K562 (cell line): ENCODE data around the gene SPRED2. TPM values are rescaled to one million over a fixed set of nuclear protein-coding genes. Genes with fewer than 3 reads are reported as not detected.
A peak's percentile ranks its signal among the peaks of the same experiment; 100 is the strongest.

Source experiments
- ARHGAP35 ChIP-seq: fragments of 450-650 bp; IDR thresholded peaks from 2 replicates; pipeline ENCODE4 v1.6.1; 2018; ENCODE audit not compliant: partially characterized antibody
- ARID1B ChIP-seq: fragments of 450-650 bp; IDR thresholded peaks from 2 replicates; pipeline ENCODE4 v1.6.1; 2016; ENCODE audit warnings: antibody characterized with exemption, mild to moderate bottlenecking, inconsistent platforms
- ATF1 ChIP-seq, 2 experiments: fragments of 450-650 bp in 1 of 2; IDR thresholded peaks; 2 replicates each; pipeline ENCODE4 v1.6.1; 2016; ENCODE audit warnings: missing compliant biosample characterization in 1 of 2, missing genetic modification characterization in 1 of 2
- ETS1 ChIP-seq: conservative IDR thresholded peaks from 2 replicates; pipeline ENCODE4 v1.6.1; 2011; ENCODE audit warnings: low read depth, mild to moderate bottlenecking, low read length; ENCODE audit not compliant: control insufficient read depth
- FOXA1 ChIP-seq: fragments of 450-650 bp; IDR thresholded peaks from 2 replicates; pipeline ENCODE4 v1.6.1; 2016; ENCODE audit warnings: mild to moderate bottlenecking, borderline replicate concordance
- FOXP1 ChIP-seq: sonication (generic); formaldehyde crosslinking; IDR thresholded peaks from 2 replicates; pipeline ENCODE4 v1.8.0; 2022; ENCODE audit warnings: mild to moderate bottlenecking, missing genetic modification reagents
- GTF2B ChIP-seq: IDR thresholded peaks from 2 replicates; pipeline ENCODE4 v1.6.1; 2011; ENCODE audit not compliant: insufficient read length; ENCODE audit errors: extremely low read depth
- KDM4B ChIP-seq, 2 experiments: fragments of 450-650 bp in 1 of 2; sonication (generic) in 1 of 2; IDR thresholded peaks; 2 replicates each; pipeline ENCODE4 v1.6.1; 2016 to 2017; ENCODE audit warnings: borderline replicate concordance in 2 of 2, antibody characterized with exemption in 1 of 2, low read depth in 1 of 2, mild to moderate bottlenecking in 1 of 2
- LEF1 ChIP-seq: fragments of 450-650 bp; IDR thresholded peaks from 2 replicates; pipeline ENCODE4 v1.6.1; 2016; ENCODE audit warnings: mild to moderate bottlenecking
- MTA1 ChIP-seq: fragments of 450-650 bp; IDR thresholded peaks from 2 replicates; pipeline ENCODE4 v1.6.1; 2017; ENCODE audit warnings: borderline replicate concordance
- PHB2 ChIP-seq: fragments of 450-650 bp; IDR thresholded peaks from 2 replicates; pipeline ENCODE4 v1.6.1; 2017; ENCODE audit warnings: low read depth
- PHF21A ChIP-seq: fragments of 450-650 bp; IDR thresholded peaks from 2 replicates; pipeline ENCODE4 v1.6.1; 2017; ENCODE audit warnings: low read depth, borderline replicate concordance
- POLR2AphosphoS5 ChIP-seq: IDR thresholded peaks from 2 replicates; pipeline ENCODE4 v1.6.1; 2011; ENCODE audit warnings: mild to moderate bottlenecking, low read depth, low read length, moderate library complexity; ENCODE audit not compliant: control insufficient read depth, insufficient read depth
- RB1 ChIP-seq: fragments of 450-650 bp; IDR thresholded peaks from 2 replicates; pipeline ENCODE4 v1.6.1; 2017; ENCODE audit warnings: low read depth, mild to moderate bottlenecking
- ZBTB2 ChIP-seq: fragments of 450-650 bp; IDR thresholded peaks from 2 replicates; pipeline ENCODE4 v1.6.1; 2016; ENCODE audit warnings: antibody characterized with exemption
- ZFX ChIP-seq: sonication (generic); formaldehyde crosslinking; IDR thresholded peaks from 2 replicates; pipeline ENCODE4 v1.8.0; 2022; ENCODE audit warnings: mild to moderate bottlenecking, missing genetic modification reagents, moderate library complexity
- ZKSCAN1 ChIP-seq: fragments of 150-350 bp; IDR thresholded peaks from 2 replicates; pipeline ENCODE4 v1.6.1; 2016; ENCODE audit warnings: low read depth, low read length
- ZNF347 ChIP-seq: fragments of 450-650 bp; formaldehyde crosslinking; IDR thresholded peaks from 2 replicates; pipeline ENCODE4 v1.4.0; 2020; ENCODE audit warnings: low read depth, mild to moderate bottlenecking, moderate library complexity
- ZNF449 ChIP-seq: fragments of 250-450 bp; sonication (Bioruptor Pico); IDR thresholded peaks from 2 replicates; pipeline ENCODE4 v1.8.0; 2022; ENCODE audit warnings: moderate library complexity, mild to moderate bottlenecking, inconsistent platforms
- ZNF639 ChIP-seq, 2 experiments: fragments of 200-800 bp in 1 of 2; sonication (Bioruptor generic) in 1 of 2; sonication (generic) in 1 of 2; formaldehyde crosslinking in 1 of 2; IDR thresholded peaks in 1 of 2; conservative IDR thresholded peaks in 1 of 2; 2 replicates each; pipeline versions ENCODE4 v1.5.0 to v1.6.1; 2016 to 2020; ENCODE audit warnings: missing compliant biosample characterization in 1 of 2, missing genetic modification characterization in 1 of 2, missing genetic modification reagents in 1 of 2
- polyA plus RNA-seq, 8 experiments: library from polyadenylated mRNA; depleted of rRNA in 4 of 8; stranded (reverse) in 5 of 8; unstranded in 3 of 8; fragments of >200 nt; fragmentation: Nextera tagmentation in 2 of 8; fragmentation: Illumina TruSeq in 1 of 8; extraction: Ambion mirVana in 2 of 8; extraction: Trizol in 1 of 8; gene quantifications; 2 replicates each; pipeline versions ENCODE4 v1.2.1 to v1.2.3, GENCODE V29; 2011 to 2014; ENCODE audit warnings: inconsistent platforms in 1 of 8, missing spikeins in 1 of 8
- total RNA-seq, 7 experiments: library from RNA; depleted of rRNA in 6 of 7; stranded (reverse); fragments of >200 nt in 6 of 7; fragmentation: Illumina TruSeq in 2 of 7; extraction: Trizol in 2 of 7; gene quantifications; 2 replicates each; pipeline versions ENCODE4 v1.2.1 to v1.2.3, GENCODE V29; 2011 to 2021; ENCODE audit warnings: low replicate concordance in 1 of 7

The SPRED2 gene
- total and polyA plus RNA-seq, 9 of the 15 experiments (the other 6 are each of a cell fraction or from before 2014, with no cell fraction given) = 4.6 to 50.8 (median 14.1) TPM

GRCh38 chr2:65432227-65433190, at the start of gene SPRED2 (continued):
- peak in 1 of 2 experiments; percentile 93; a peak in 2 of 4 replicates for TF ChIP-seq ZNF639 (CRISPR knock-in tag; conservative IDR thresholded peaks at IDR 0.05 in 1 of 2, IDR thresholded peaks at IDR 0.05 in 1 of 2)
- peak; percentile 82 for TF ChIP-seq POLR2AphosphoS5
- TF ChIP-seq ETS1 = peak; percentile 33; the same call in 1 of the 2 replicates
- peak; percentile 77 for TF ChIP-seq MTA1
- TF ChIP-seq ATF1 (CRISPR knock-in tag; IDR thresholded peaks at IDR 0.05) = no peak
- peak; percentile 91 for TF ChIP-seq ATF1 (tag; IDR thresholded peaks at IDR 0.05)
- TF ChIP-seq ZNF449 (CRISPR knock-in tag) = no peak
- peak; percentile 73 for TF ChIP-seq ZFX
- TF ChIP-seq ZNF347 (CRISPR knock-in tag) = no peak
- no peak for TF ChIP-seq ARHGAP35
- peak; percentile 85; the same call in 1 of the 2 replicates for TF ChIP-seq RB1
- peak; percentile 27 for TF ChIP-seq GTF2B
- peak; percentile 47 for TF ChIP-seq ARID1B
- peak in 1 of 2 experiments; percentile 73; a peak in 1 of 4 replicates for TF ChIP-seq KDM4B (IDR thresholded peaks at IDR 0.05; ENCODE audit: borderline replicate concordance in 2 of 2, low read depth in 1 of 2)
- 0 out of 2 replicates have a peak, but pooled peaks have one; percentile 48 for TF ChIP-seq FOXP1
- peak; percentile 78 for TF ChIP-seq LEF1
- peak; percentile 90 for TF ChIP-seq PHF21A
- TF ChIP-seq ZBTB2 = peak; percentile 82
- no peak for TF ChIP-seq PHB2
- TF ChIP-seq FOXA1 = no peak
- 0 out of 2 replicates have a peak, but pooled peaks have one; percentile 20 for TF ChIP-seq ZKSCAN1
